ENCODE results near the gene UBAP1L. TPM values are rescaled to one million over a fixed set of nuclear protein-coding genes. Genes with fewer than 3 reads are reported as not detected.
"Not testable (repeated sequence)": the region's sequence is repeated elsewhere in the genome, so short reads cannot be mapped to it uniquely, and the experiment has no call there.

Gene UBAP1L
- total RNA-seq, 1 donor from 2014 or later, result 2.0 TPM

DNA sequence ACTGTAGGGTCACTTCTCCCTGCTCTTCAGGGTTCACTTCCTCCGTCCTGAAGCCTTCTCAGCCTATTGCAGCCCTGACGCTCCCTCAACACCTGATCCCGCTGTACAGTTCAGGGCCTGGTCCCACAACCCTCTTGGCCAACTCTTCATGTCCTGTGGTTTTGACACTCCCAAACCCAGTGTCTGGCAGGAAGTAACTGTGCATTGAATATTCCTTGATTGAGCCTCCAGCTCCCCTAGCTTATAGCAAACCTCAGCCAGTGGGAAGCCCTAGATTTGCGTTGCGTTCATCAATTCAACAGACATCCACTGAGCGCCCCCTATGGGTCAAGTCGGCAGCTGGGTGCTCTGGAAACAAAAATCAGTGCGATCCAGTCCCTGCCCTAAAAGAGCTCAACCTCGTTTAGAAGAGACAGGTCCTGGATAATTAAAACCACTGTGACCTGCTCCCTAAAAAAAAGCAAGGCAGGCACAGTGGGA is 13.5 kb downstream of the UBAP1L start:
- FAIRE-seq, result no peak
- peak; percentile 70 to 71 for DNase-seq (ENCODE audit: low spot score in 2 of 2)

DNA sequence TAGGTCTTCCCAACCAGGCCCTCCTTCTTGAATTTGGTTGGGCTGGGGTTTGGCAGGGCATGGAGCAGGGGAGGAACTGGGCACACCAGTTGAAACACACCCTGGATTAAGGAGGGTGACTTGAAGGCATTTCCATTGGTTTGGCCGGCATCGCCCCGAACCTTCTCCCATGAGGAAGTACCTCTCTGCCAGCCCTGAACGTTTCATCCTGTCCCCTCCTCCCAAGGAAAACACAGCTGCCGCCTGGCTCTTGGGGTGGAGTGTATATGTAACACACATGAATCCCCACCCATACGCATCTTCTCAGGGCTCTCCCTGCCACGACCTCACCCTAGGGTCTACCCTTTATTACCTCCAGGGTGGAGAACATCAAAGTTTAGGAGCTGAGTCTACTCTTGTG is 14.6 kb downstream of the UBAP1L start:
- FAIRE-seq, result no peak
- DNase-seq (ENCODE audit: low spot score in 2 of 2), result no peak

DNA sequence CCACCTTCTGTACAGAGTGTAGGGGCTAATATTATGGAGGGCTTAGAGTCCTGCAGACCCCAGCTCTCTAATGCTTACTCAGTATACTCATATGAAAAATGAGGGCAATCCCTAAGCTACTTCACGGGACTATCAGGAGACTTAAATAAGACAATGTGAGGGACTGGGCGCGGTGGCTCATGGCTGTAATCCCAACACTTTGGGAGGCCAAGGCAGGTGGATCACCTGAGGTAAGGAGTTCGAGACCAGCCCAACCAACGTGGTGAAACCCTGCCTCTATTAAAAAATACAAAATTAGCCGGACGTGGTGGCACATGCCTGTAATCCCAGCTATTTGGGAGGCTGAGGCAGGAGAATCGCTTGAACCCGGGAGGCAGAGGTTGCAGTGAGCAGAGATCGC is 15.2 kb downstream of the UBAP1L start:
- DNase-seq (ENCODE audit: low spot score in 2 of 2); FAIRE-seq: not testable (repeated sequence)

DNA sequence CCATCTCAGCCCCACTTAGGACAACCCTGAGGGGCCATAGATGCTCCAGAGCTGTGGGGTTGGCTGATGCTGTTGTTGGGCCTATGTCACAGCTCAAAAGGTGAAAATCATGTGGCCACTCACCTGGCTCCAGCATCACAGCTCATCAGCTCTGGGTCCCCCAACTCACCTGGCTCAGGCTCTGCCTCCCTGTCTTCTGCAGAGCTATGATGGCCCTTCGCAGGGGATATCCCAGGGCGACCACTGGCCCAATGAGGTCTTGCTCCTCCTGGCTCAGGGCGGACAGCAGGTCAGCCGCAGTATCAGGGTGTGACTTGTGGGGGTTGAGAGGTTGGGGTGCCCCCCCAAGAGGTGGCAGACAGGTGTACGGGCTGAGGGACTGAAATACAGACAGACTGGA is 15.7 kb downstream of the UBAP1L start:
- DNase-seq (ENCODE audit: low spot score in 2 of 2) (no peak), FAIRE-seq (no peak)

DNA sequence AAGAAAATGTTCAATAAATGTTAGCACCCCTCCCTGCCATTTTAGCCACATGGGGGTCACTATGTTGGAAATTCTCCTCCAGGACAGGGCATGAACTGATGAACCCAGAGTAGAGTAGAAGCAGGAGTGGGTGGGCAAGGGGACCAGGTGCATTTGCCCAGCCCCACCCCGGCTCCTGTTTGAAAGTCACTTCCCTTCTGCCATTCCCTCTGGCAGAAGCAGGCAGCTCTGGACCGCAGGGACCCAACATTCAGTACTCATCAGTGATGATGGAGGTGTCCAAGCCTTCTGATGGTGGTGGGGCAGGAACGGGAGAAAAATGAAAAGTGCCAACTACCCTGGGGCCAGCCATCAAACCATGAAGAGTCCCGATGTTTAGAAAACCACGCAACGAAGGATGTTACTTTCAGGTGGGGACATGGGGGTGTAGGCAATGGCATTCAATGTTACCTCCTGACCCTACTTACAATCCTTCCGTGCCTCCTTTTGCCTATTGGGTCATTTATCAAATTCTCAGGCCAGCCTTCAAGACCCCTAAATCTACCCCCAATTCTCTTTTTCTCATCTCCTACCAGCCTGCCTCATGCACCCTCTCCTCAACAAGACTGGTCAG is 17.2 kb downstream of the UBAP1L start:
- FAIRE-seq (no peak), DNase-seq (ENCODE audit: low spot score in 2 of 2) (no peak)

DNA sequence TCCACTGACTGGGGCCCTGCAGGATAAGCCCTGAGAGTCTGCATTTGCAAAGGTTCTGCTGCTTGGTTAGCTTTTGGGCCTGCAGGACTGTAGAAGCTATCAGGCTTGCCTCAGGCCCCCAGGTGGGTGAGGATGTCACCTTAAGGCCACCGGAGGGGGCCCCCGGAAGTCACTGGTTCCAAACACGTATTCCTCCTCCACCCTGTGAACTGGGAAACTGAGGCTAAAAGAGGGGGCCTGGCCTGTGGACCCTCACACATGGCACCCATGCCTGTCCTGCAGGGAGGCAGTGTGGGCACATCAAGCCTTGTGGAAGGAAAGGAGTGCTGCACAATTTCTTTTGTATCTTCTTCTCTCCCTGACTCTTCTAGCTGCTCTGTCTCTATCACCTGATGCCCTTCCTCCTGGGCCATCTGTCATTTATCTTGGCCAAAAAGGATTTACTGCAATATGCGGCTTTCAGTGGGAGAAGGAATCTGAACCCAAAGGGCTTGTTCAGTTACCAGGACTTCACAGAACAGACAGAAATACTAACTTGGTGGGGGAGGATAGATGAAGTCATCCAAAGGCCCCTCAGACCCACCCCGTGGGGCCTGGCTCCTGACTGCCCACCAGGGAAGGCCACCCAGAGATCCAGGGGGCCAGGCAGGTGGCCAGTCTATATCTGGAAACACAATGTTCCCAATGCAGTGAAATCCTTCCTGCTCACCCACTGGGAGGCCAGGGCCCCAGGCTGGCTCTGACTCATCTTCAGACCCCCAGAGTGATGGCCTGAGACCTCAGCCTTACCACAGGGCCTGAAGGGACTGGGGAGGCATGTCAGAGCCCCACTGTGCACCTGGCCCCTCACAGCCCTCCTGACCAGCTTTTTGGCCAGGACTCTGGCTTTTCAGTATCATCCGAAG is 18.3 kb downstream of the UBAP1L start:
- no peak for FAIRE-seq
- no peak for DNase-seq (ENCODE audit: low spot score in 2 of 2)

DNA sequence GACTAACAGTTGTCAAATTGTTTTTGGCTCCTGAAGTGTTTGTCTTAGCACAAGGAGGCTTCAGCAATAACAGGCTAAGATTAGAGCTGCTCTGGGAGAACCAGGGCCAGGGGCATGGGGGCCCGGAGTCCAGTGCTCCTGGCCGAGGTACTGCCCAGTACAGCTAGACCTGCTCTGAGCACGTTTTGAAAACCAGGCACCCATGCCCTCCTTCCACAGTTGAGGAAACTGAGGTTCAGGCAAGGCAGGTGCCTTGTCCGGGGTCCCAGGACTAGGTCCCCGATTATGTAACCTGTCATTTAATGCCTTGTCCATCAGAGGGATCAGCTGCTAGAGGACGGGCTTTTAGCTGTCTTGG is 19.3 kb downstream of the UBAP1L start:
- DNase-seq (ENCODE audit: low spot score in 2 of 2) (no peak), FAIRE-seq (no peak)

DNA sequence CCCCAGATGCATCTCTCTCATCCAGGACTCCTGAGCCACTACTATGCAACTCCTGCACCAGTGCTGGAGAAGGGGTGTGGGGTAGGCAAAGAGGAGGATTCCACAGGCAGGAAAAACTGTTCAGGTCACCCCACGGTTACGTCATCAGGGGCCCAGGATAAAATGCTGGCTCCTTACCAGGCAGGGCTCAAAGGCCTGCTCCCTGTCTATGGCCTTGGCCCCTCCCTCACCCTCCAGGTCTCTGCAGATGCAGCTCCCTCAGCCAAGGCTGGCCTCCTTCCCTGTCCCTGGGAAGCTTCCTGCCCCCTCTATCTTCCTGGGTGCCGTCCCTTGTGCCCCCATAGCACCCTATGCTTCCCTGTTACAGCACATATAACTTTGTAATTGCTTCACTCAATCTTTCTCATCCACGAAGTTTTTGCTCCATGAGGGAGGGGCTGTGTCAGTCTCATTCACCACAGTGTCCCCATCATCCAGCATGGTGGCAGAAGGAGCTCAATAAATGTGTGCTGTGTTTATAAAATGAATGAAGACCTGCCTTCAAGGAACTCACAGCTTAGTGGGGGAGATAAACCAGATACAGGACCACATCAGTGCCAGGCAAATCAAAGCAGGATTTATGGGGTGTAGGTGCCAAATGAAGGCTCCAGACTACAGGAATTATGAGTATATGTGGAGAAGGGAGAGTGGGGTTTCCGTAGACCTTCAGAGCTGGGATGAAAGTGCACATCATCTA is 19.8 kb downstream of the UBAP1L start:
- DNase-seq (ENCODE audit: low spot score in 2 of 2), result no peak
- FAIRE-seq, result no peak

DNA sequence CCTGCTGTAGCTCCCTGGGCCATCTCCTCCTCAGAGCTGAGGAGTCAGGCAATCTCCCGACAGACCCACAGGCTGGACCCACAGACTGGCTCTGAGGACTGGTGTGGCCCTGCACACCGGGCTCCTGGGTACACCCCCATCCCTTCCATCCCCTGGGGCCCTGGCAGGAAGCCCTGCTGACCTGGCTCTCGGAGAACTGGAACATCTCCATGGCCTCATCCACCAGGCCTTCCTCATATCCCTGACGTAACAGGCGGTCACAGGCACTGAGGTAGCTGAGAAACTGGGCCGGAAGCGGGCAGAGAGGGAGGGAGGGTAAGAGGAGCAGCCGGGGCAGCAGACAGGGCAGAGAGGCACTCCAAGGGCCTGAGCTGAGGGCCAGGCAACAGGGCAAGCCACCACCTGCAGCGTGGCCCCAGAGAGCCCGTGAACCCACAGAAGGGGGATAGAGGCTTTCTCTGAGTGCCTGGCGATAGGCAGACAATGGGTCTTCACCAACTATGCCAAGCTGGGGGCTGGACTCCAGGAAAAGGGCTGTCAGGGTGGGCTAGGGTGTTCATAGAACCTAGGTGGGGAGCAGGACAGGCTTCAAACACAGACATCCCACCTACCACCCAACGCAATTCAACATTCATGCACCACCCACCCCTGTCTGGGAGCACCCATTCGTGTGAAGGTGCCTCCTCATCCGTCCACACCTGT is 20.6 kb downstream of the UBAP1L start:
- FAIRE-seq (no peak), DNase-seq (ENCODE audit: low spot score in 2 of 2) (no peak)

DNA sequence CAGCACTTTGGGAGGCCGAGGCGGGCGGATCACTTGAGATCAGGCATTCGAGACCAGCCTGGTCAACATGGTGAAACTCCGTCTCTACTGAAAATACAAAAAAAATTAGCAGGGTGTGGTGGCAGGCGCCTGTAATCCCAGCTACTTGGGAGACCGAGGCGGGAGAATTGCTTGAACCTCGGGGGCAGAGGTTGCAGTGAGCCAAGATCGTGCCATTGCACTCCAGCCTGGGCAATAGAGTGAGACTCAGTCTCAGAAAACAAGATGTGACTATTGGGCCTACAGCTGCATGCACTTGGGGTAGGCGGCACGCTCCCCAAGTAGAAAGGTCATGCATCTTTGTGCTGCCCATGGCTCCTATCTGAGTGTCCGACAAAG is 21.2 kb downstream of the UBAP1L start:
- not testable (repeated sequence) for DNase-seq (ENCODE audit: low spot score in 2 of 2); FAIRE-seq

DNA sequence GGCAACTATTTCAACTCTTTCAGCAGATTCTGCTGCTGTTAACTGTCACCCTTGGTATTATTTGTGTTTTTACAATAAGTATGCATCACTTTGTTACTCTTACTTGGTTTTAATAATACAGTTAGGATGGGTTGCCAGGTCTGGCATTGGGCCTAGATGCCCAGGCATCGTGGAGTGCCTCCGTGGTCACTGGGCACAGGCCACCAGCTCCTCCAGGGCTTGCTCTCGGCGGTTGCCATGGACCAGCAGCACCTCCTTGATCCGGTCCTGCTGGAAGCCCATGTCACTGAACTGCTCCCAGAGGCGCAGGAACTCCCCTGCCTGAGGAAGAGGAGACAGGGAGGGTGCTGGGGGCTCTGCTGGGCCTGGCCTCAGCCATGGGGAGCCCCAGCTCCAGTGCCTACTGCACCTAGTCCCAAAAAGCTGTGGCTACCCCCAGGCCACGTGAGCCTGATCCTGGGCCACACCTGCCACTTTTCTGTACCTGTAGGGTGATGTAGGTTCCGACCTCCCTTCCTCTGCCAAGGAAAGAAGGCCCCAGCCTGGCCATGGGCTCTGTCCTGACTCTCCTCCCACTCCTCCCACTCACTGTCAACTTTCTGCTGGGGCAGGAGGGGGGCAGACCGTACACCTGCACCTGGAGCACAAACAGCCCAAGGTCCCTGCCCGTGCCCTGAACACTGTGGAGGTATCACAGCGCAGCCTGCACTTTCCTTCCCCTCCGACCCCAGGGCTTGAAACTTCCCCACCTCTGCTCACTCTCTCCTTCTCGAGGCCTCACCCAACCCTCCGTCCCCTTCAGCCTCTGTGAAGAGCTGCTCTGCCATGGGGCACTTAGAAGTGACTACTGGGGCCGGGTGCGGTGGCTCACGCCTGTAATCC is 21.8 kb downstream of the UBAP1L start:
- no peak for FAIRE-seq

DNA sequence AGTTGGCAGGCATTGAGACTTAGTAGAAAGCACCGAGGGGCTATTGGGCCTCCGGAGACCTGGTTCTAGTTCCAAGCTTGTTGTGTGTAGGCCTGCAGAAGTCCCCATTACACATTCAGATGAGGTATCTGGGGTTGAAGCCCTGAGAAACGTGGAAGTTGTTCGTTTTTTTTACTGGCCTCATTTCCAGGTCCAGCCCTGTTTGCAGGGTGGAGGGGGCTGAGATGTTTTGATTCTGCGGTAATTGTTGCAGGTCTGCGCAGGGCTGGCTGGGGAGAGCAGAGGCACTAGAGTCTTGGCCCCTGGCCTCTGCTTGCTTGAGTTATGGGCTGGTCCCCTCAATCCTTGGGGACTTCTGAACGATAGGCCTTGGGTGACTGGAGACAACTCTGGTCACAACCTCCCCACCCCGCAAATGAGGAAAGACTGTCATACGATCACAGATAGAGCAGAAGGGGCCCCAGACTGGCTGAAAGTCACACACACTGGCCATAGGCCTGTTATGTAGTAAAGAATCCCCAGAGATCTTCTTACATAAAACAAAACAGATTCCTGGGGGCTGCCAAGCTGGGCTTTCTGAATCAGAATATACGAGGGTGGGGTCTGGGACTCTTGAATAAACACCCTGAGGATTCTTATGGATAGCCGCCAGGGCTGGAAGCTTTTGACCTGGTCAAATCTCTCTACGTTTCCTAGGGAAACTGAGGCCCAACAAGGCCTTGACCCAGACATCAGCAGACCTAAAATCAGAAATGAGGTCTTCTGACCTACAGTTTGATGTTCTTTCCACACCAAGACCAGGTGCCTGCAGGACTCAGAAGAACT is 22.8 kb downstream of the UBAP1L start:
- FAIRE-seq (no peak), DNase-seq (ENCODE audit: low spot score in 2 of 2) (no peak)

More for the DNA sequence above, 21.8 kb downstream of the UBAP1L start:
- DNase-seq (ENCODE audit: low spot score in 2 of 2), result no peak

DNA sequence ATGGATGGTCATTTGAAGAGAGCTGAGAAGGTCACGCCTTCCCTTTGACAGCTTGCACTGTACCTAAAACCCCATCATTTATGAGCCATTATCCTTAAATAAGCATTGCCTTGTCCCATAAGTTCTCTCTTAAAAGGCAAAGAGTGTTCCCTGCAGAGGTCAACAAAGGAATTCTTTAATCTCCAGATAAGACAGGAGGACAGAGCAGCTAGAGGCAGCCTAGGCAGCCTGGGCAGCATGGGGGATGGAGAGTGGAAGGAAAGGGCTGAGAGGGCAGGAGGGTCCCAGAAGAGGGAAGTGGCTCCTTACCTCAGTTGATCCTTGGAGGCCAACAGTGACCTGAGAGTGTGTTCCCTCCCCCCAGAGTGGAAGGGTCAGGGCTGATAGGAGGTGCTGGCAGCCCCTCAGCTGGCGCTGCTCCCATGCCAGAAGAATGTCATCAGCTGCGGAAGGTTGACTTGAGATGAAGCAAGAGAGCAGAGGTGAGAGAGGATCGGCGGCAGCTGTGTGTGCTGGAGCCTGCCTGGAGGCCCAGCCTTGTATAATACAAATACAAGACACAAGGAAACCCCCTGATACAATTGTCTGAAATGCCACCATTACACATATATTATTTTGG is 25.7 kb downstream of the UBAP1L start:
- FAIRE-seq, result no peak
- no peak for DNase-seq (ENCODE audit: low spot score in 2 of 2)

DNA sequence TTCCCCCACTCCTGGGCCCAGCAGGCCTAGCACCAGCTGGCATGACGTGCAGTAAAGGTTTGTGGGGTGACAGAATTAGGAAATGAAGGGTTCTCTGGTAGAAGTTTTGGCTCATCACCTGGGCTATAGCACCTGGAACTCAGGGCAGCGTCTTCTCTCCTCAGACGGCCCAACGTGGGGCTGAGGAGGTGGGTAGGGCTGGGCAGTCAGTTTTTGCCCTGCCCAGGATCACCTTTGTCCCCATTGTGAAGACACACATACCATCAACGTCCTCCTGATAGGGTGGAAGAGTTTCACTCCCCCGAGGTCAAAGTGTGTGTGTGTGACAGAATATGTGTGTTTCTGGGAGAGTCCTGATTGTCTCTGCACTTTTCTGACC is 26.4 kb downstream of the UBAP1L start:
- FAIRE-seq (no peak), DNase-seq (ENCODE audit: low spot score in 2 of 2) (no peak)

DNA sequence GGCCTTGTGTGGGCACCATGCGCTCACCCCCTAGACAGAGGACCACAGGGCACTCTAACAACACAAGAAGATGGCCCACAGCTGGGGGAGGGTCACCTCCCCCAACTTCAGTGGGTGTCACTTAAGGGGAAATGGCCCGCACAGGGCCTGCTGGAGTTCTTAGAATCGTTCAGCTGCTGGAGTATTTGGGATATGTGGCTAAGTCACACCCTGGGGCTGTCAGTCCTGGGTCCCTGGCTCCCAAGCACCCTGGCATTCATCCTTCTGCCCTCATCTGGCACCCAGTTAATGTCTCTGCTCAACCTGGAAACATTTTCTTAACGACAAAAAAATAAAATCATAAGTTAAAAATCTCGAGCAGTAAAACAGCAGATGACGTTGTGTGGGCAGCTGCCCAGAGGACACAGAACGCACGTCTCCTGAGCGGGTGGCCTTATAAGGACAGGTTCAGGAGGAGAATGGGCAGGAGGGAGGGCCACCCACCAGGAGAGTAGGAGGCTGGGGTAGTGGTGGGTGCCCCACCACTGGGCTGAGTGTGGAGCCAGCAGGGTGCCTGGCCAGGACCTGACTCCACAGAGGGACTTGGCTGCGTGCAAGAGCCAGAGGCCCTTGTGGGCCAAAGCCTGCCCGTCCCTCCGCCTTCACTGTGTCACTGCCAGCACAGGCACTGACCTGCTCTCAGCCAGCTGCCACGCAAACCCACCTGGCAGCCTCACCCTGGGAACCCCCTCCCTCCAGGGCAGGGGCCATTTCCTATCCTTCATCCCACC is 26.9 kb downstream of the UBAP1L start:
- DNase-seq (ENCODE audit: low spot score in 2 of 2) (peak in 1 of 2 donors; percentile 59), FAIRE-seq (no peak)

DNA sequence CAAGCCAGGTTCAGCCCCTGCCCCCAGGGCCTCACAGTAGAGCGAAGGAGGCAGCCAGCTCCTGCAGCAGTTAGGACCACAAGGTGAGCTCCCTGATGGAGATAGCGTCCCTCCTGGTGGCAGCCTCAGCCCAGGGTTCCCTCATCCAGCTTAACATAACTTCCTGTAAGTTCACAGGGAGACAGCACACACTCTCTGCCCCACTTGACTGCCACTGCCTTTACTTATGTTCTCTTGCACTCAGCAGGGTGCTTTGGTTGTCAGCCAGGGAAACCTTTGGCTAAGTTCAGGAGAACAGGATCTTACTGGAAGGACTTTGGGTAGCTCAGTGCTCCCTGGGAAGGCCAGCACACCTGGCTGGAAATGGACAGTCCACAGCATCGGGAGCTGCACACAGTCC is 27.6 kb downstream of the UBAP1L start:
- no peak for DNase-seq (ENCODE audit: low spot score in 2 of 2)
- no peak for FAIRE-seq

DNA sequence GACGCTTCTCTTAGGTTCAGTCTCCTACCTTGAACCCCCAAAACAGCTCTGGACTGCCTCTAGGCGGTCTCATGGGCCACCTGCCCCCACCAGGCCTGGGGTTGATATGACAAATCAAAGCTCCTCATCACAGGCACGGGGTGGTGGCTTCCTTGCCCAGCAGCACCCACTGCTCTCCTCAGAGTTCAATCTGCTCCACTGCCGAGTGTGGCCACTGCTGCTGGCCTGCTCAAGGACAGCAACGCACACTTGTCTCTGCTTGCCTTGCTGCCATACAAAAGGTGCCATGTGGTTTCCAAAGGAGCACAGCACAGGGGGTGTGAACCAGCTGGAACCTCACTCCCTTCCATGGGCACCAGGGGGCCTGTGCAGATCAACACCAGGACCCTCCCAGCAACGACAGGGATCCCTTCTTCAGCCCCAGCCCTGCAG is 28.3 kb downstream of the UBAP1L start:
- DNase-seq (ENCODE audit: low spot score in 2 of 2), result no peak
- FAIRE-seq, result no peak
